HepG2 (cell line): ENCODE measurements around the gene NUDT3. TPM values are rescaled to one million over a fixed set of nuclear protein-coding genes. Genes with fewer than 3 reads are reported as not detected.
A peak's percentile ranks its signal among the peaks of the same experiment; 100 is the strongest.

ENCODE experiments used
- ARHGAP35 ChIP-seq: sonication (generic); formaldehyde crosslinking; IDR thresholded peaks from 2 replicates; pipeline ENCODE4 v1.9.0; 2022; ENCODE audit warnings: mild to moderate bottlenecking, inconsistent platforms, moderate library complexity, missing genetic modification reagents, borderline replicate concordance
- ELF3 ChIP-seq: IDR thresholded peaks from 2 replicates; pipeline ENCODE4 v1.6.1; 2016; ENCODE audit warnings: missing genetic modification reagents, missing compliant biosample characterization
- ETV5 ChIP-seq: IDR thresholded peaks from 2 replicates; pipeline ENCODE4 v1.6.1; 2018; ENCODE audit warnings: missing biosample characterization, missing genetic modification reagents, inconsistent platforms, borderline replicate concordance
- IRX3 ChIP-seq: sonication (generic); formaldehyde crosslinking; IDR thresholded peaks from 2 replicates; pipeline ENCODE4 v1.8.1; 2023; ENCODE audit warnings: mild to moderate bottlenecking, low read depth, missing genetic modification reagents, borderline replicate concordance
- MAFG ChIP-seq: sonication (generic); formaldehyde crosslinking; IDR thresholded peaks from 2 replicates; pipeline ENCODE4 v1.5.1; 2020; ENCODE audit warnings: mild to moderate bottlenecking, missing genetic modification reagents
- NFYB ChIP-seq: sonication (generic); formaldehyde crosslinking; IDR thresholded peaks from 2 replicates; pipeline ENCODE4 v1.4.0; 2020; ENCODE audit warnings: missing genetic modification reagents
- SP5 ChIP-seq: IDR thresholded peaks from 2 replicates; pipeline ENCODE4 v1.6.1; 2016; ENCODE audit warnings: low read depth, borderline replicate concordance
- TBL1XR1 ChIP-seq: fragments of 150-350 bp; IDR thresholded peaks from 2 replicates; pipeline ENCODE4 v1.6.1; 2014; ENCODE audit warnings: borderline replicate concordance, low read length; ENCODE audit not compliant: partially characterized antibody
- TBX3 ChIP-seq: fragments of 450-650 bp; IDR thresholded peaks from 2 replicates; pipeline ENCODE4 v1.6.1; 2017; ENCODE audit warnings: antibody characterized with exemption, mild to moderate bottlenecking, inconsistent platforms, borderline replicate concordance
- ZNF230 ChIP-seq: sonication (generic); formaldehyde crosslinking; IDR thresholded peaks from 2 replicates; pipeline ENCODE4 v1.4.0; 2020; ENCODE audit warnings: mild to moderate bottlenecking, missing genetic modification reagents
- ZNF879 ChIP-seq: sonication (generic); formaldehyde crosslinking; IDR thresholded peaks from 2 replicates; pipeline ENCODE4 v1.8.1; 2023; ENCODE audit warnings: missing genetic modification reagents
- polyA plus RNA-seq, 8 experiments: library from polyadenylated mRNA; depleted of rRNA in 3 of 8; stranded (reverse) in 7 of 8; unstranded in 1 of 8; fragments of >200 nt; fragmentation: Illumina TruSeq in 4 of 8; extraction: Trizol in 4 of 8; gene quantifications; 2 replicates each; pipeline versions ENCODE4 v1.2.1 to v1.2.3, GENCODE V29; 2011 to 2016; ENCODE audit warnings: low read depth in 4 of 8, missing spikeins in 1 of 8, mixed read lengths in 1 of 8; ENCODE audit not compliant: insufficient read depth in 1 of 8
- total RNA-seq, 5 experiments: library from RNA; depleted of rRNA; stranded (reverse); fragments of >200 nt; fragmentation: Illumina TruSeq; extraction: Trizol; gene quantifications; 2 replicates each; pipeline ENCODE4 v1.2.3, GENCODE V29; 2016; ENCODE audit warnings: low read depth in 1 of 5
- TF ChIP-seq, protein P1 (sequence below): sonication (generic); formaldehyde crosslinking; IDR thresholded peaks from 2 replicates; pipeline ENCODE4 v1.5.0; 2020; ENCODE audit warnings: mild to moderate bottlenecking, low read depth, missing genetic modification reagents, borderline replicate concordance
- TF ChIP-seq, protein P2 (sequence below): IDR thresholded peaks from 2 replicates; pipeline ENCODE4 v1.6.1; 2018; ENCODE audit warnings: missing genetic modification reagents, mild to moderate bottlenecking, missing compliant biosample characterization
- TF ChIP-seq, protein P3 (sequence below): sonication (generic); formaldehyde crosslinking; IDR thresholded peaks from 2 replicates; pipeline ENCODE4 v1.4.0; 2020; ENCODE audit warnings: mild to moderate bottlenecking, missing genetic modification reagents
- TF ChIP-seq, protein P4 (sequence below): sonication (generic); formaldehyde crosslinking; IDR thresholded peaks from 2 replicates; pipeline ENCODE4 v1.4.0; 2020; ENCODE audit warnings: missing genetic modification reagents, borderline replicate concordance
- TF ChIP-seq, protein P5 (sequence below): sonication (generic); formaldehyde crosslinking; IDR thresholded peaks from 2 replicates; pipeline ENCODE4 v1.4.0; 2020; ENCODE audit warnings: low read depth, missing genetic modification reagents

The NUDT3 gene
- total and polyA plus RNA-seq, 2 of the 13 experiments (the other 11 are each of a cell fraction or from before 2014, with no cell fraction given), result 20.2 to 20.6 TPM

DNA sequence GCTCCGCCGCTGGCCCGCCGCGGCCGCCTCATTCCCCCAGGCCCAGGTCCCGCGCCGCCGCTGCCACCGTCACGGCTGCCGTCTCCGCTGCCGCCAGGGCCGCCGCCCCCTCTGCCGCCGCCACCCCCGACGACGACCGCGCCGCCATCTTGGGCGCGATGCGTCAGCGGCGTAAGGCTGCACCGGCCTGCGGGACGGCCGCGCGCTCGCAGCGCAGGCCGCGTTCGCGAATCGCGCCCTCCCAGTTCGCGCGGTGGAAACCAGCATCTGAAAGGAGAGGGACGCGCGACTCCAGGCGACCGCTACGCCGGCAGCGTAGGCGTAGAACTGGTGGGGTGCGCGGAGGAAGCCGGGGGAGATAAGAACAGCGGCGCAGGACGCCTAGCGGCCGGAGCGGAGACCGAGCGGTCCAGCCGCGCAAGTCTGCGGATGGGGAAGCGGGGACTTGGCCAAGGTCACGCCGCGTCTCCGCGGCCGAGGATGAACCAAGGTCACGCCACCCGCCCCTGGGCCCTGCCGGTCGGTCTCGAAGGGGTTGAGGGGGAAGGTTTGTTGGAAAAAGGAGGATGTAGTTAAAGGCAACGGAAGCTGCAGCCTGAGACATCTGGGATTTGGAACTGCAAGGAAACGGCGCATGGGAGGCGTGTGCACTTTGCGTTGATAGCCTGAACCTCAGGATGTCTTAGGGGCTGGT is at the start of gene NUDT3 (continued):
- TF ChIP-seq, protein P1, sequence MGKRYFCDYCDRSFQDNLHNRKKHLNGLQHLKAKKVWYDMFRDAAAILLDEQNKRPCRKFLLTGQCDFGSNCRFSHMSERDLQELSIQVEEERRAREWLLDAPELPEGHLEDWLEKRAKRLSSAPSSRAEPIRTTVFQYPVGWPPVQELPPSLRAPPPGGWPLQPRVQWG (CRISPR knock-in tag), result no peak
- TF ChIP-seq NFYB (CRISPR knock-in tag) (peak; percentile 49; the same call in 1 of the 2 replicates), TBL1XR1 (no peak), MAFG (no peak), ZNF230 (CRISPR knock-in tag) (peak; percentile 77), ARHGAP35 (CRISPR knock-in tag) (peak; percentile 71), ELF3 (CRISPR knock-in tag) (peak; percentile 81), IRX3 (CRISPR knock-in tag) (peak; percentile 66; the same call in 1 of the 2 replicates), TBX3 (no peak), ETV5 (peak; percentile 79), SP5 (no peak; the same call in 1 of the 2 replicates), ZNF879 (no peak)
- TF ChIP-seq, protein P2, sequence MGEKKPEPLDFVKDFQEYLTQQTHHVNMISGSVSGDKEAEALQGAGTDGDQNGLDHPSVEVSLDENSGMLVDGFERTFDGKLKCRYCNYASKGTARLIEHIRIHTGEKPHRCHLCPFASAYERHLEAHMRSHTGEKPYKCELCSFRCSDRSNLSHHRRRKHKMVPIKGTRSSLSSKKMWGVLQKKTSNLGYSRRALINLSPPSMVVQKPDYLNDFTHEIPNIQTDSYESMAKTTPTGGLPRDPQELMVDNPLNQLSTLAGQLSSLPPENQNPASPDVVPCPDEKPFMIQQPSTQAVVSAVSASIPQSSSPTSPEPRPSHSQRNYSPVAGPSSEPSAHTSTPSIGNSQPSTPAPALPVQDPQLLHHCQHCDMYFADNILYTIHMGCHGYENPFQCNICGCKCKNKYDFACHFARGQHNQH (CRISPR knock-in tag), result peak; percentile 93
- TF ChIP-seq, protein P3, sequence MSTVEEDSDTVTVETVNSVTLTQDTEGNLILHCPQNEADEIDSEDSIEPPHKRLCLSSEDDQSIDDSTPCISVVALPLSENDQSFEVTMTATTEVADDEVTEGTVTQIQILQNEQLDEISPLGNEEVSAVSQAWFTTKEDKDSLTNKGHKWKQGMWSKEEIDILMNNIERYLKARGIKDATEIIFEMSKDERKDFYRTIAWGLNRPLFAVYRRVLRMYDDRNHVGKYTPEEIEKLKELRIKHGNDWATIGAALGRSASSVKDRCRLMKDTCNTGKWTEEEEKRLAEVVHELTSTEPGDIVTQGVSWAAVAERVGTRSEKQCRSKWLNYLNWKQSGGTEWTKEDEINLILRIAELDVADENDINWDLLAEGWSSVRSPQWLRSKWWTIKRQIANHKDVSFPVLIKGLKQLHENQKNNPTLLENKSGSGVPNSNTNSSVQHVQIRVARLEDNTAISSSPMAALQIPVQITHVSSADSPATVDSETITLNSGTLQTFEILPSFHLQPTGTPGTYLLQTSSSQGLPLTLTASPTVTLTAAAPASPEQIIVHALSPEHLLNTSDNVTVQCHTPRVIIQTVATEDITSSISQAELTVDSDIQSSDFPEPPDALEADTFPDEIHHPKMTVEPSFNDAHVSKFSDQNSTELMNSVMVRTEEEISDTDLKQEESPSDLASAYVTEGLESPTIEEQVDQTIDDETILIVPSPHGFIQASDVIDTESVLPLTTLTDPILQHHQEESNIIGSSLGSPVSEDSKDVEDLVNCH, result peak; percentile 59; the same call in 1 of the 2 replicates
- TF ChIP-seq, protein P4, sequence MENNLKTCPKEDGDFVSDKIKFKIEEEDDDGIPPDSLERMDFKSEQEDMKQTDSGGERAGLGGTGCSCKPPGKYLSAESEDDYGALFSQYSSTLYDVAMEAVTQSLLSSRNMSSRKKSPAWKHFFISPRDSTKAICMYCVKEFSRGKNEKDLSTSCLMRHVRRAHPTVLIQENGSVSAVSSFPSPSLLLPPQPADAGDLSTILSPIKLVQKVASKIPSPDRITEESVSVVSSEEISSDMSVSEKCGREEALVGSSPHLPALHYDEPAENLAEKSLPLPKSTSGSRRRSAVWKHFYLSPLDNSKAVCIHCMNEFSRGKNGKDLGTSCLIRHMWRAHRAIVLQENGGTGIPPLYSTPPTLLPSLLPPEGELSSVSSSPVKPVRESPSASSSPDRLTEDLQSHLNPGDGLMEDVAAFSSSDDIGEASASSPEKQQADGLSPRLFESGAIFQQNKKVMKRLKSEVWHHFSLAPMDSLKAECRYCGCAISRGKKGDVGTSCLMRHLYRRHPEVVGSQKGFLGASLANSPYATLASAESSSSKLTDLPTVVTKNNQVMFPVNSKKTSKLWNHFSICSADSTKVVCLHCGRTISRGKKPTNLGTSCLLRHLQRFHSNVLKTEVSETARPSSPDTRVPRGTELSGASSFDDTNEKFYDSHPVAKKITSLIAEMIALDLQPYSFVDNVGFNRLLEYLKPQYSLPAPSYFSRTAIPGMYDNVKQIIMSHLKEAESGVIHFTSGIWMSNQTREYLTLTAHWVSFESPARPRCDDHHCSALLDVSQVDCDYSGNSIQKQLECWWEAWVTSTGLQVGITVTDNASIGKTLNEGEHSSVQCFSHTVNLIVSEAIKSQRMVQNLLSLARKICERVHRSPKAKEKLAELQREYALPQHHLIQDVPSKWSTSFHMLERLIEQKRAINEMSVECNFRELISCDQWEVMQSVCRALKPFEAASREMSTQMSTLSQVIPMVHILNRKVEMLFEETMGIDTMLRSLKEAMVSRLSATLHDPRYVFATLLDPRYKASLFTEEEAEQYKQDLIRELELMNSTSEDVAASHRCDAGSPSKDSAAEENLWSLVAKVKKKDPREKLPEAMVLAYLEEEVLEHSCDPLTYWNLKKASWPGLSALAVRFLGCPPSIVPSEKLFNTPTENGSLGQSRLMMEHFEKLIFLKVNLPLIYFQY (CRISPR knock-in tag), result 0 out of 2 replicates have a peak, but pooled peaks have one; percentile 19
- TF ChIP-seq, protein P5, sequence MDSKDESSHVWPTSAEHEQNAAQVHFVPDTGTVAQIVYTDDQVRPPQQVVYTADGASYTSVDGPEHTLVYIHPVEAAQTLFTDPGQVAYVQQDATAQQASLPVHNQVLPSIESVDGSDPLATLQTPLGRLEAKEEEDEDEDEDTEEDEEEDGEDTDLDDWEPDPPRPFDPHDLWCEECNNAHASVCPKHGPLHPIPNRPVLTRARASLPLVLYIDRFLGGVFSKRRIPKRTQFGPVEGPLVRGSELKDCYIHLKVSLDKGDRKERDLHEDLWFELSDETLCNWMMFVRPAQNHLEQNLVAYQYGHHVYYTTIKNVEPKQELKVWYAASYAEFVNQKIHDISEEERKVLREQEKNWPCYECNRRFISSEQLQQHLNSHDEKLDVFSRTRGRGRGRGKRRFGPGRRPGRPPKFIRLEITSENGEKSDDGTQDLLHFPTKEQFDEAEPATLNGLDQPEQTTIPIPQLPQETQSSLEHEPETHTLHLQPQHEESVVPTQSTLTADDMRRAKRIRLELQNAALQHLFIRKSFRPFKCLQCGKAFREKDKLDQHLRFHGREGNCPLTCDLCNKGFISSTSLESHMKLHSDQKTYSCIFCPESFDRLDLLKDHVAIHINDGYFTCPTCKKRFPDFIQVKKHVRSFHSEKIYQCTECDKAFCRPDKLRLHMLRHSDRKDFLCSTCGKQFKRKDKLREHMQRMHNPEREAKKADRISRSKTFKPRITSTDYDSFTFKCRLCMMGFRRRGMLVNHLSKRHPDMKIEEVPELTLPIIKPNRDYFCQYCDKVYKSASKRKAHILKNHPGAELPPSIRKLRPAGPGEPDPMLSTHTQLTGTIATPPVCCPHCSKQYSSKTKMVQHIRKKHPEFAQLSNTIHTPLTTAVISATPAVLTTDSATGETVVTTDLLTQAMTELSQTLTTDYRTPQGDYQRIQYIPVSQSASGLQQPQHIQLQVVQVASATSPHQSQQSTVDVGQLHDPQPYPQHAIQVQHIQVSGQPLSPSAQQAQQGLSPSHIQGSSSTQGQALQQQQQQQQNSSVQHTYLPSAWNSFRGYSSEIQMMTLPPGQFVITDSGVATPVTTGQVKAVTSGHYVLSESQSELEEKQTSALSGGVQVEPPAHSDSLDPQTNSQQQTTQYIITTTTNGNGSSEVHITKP (CRISPR knock-in tag), result 0 out of 2 replicates have a peak, but pooled peaks have one; percentile 46
